Measurements from ENCODE around the gene CD82.

Gene CD82

DNA sequence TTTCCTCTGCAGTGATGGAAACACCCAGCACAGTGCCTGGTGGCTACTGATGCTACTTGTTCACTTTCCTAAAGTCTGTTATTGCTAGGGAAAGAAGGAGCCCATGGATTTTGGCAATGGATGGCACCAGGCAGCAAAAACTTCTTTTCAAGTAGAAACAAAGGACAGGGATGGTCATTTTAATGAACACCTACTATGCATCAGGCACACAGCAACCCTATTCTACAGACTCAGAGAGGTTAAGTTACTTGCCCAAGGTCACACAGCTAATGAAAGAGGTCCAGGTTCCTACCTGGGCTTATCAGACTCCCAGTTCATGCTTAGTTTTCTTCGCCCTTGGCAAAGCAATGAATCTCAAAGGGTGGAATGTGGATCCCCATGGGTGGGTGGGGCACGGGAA, 36.9 kb upstream of the CD82 start:
- no peak for DNase-seq (ENCODE audit: extremely low read depth, low read depth)
- TF ChIP-seq, protein P1, sequence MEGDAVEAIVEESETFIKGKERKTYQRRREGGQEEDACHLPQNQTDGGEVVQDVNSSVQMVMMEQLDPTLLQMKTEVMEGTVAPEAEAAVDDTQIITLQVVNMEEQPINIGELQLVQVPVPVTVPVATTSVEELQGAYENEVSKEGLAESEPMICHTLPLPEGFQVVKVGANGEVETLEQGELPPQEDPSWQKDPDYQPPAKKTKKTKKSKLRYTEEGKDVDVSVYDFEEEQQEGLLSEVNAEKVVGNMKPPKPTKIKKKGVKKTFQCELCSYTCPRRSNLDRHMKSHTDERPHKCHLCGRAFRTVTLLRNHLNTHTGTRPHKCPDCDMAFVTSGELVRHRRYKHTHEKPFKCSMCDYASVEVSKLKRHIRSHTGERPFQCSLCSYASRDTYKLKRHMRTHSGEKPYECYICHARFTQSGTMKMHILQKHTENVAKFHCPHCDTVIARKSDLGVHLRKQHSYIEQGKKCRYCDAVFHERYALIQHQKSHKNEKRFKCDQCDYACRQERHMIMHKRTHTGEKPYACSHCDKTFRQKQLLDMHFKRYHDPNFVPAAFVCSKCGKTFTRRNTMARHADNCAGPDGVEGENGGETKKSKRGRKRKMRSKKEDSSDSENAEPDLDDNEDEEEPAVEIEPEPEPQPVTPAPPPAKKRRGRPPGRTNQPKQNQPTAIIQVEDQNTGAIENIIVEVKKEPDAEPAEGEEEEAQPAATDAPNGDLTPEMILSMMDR (IDR thresholded peaks at IDR 0.05; ENCODE audit: low read depth, low read length): no peak

DNA sequence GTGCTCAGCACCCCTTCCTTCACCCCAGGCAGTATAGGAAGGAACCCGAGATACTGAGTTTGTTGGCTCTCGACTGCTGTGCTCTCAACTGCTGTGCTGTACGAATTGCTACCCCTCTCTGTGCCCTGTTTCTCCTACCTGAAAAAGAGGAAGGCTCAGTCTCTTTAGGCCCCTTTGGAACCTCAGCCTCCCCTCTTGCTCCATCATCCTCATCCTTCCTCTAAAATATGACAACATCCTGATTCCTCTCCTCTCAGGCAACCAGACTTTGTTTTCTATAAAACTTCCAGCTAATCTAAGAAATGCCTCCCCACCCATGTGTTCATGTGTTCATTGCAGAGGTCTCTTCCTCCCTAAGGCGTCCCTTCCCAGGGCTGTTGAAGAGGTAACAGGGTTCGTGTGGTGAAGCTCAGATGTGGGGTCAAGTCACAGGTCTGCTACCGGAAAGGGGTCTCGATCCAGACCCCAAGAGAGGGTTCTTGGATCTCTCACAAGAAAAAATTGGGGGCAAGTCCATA, 35.5 kb upstream of the CD82 start:
- TF ChIP-seq, protein P1 (IDR thresholded peaks at IDR 0.05; ENCODE audit: low read depth, low read length): no peak
- DNase-seq (ENCODE audit: extremely low read depth, low read depth): no peak

DNA sequence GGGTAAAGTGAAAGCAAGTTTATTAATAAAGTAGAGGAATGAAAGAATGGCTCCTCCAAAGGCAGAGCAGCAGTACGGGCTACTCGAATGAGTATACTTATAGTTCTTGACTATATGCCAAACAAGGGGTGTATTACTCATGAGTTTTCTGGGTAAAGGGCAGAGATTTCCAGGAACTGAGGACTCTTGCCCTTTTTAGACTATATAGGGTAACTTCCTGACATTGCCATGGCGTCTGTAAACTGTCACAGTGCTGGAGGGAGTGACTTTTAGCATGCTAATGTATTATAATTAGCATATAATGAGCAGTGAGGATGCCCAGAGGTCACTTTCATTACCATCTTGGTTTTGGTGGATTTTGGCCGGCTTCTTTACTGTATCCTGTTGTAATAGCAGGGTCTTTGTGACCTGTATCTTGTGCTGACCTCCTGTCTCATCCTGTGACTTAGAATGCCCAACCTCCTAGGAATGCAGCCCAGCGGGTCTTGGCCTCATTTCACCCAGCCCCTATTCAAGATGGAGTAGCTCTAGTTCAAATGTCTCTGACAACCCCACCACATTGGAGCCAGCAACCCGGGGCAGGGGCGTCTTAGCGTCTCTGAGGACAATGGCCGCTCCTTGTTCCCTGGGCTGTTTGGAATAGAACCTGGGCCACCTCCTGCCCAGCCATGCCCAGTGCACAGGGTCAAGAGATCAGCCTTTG, 34.9 kb upstream of the CD82 start:
- no peak for DNase-seq (ENCODE audit: extremely low read depth, low read depth)
- TF ChIP-seq, protein P1 (IDR thresholded peaks at IDR 0.05; ENCODE audit: low read depth, low read length): no peak

DNA sequence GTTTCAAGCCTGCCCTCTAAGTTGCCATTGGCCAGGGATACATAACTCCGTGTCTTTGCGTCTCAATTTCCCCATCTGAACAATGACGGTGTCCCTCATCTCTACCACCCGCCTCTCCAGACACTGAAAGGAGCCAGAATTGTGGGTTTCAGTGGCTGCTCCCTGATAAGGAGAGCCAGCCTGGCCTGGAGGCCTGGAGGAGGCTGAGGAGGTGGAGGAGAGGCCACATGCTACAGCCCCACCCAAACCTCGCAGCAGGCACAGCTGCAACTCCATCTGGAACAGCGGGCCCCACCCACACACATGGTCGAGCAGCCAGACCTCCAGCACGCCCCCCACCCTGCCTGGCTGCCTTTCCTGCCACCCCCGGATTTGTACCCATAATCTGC, 34.4 kb upstream of the CD82 start:
- DNase-seq (ENCODE audit: extremely low read depth, low read depth): no peak
- TF ChIP-seq, protein P1 (IDR thresholded peaks at IDR 0.05; ENCODE audit: low read depth, low read length): no peak

DNA sequence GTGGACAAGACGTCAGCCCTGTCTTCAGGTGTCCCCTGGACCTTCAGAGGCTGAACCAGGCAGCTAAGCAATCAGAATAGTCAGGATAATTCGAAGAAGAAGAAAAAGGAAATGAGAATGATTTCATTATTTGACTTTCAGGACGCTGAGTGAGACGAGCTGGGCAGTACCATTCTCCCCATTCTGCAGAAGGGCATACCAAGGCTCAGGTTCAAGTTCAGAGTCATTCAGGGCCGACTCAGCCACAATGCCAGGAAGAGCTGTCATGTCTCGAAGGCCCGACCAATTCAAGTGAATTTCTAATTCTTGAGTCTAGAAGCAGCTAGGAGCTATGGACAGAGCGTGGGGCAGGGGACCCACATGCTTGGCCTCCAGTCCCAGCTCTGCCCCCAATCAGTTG, 33.8 kb upstream of the CD82 start:
- TF ChIP-seq, protein P1 (IDR thresholded peaks at IDR 0.05; ENCODE audit: low read depth, low read length): no peak

DNA sequence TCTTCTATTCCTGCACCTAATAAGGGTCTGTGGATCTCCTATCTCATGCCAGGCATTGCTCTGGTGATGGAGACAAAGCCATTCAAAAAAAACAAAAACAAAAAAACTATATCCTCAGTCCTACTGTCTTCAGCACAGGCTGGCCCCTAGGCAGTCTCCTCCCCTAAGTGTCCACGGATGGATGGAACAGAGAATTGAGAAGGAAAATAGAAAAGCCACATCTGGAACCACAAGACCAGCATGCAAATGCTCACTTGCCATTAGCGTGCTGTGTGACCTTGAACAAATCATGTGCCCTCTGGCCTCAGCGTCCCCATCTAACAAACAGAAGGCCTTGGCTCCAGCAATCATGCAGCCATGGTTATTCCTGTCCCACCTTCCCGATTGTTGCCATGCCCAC, 32.7 kb upstream of the CD82 start:
- no peak for DNase-seq (ENCODE audit: extremely low read depth, low read depth)
- TF ChIP-seq, protein P1 (IDR thresholded peaks at IDR 0.05; ENCODE audit: low read depth, low read length): no peak

More for the DNA sequence above, 33.8 kb upstream of the CD82 start:
- no peak for DNase-seq (ENCODE audit: extremely low read depth, low read depth)

DNA sequence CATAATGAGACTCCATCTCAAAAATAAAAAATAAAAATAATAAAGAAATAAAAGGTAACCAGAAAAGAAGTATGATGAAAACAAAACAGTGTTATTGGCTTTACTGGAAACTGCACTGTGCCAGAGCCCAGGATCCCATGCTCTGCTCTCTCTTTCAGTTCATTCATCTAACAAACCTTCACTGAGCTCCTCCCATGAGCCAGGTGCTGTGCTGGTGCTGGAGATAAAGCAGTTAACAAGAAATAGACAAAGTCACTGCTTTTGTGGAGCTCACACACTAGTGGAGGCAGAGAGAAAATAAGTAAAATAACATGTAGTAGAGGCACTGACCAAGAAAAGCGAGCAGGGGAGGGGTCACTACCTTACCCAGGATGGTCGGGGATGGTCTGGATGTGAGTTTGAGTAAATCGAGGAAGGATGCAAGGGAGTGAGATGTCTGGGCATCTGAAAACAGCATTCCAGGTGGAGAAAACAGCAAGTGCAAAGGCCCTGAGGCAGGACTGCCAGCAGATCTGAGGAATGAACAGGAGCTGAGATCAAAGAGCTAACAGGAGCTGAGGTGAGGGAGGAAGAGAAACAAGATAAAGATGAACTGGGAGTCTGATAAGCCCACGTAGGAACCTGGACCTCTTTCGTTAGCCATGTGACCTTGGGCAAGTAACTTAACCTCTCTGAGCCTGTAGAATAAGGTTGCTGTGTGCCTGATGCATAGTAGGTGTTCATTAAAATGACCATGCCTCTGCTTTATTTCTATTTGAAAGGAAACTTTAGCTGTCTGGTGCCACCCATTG, 31.3 kb upstream of the CD82 start:
- TF ChIP-seq, protein P1 (IDR thresholded peaks at IDR 0.05; ENCODE audit: low read depth, low read length): no peak
- DNase-seq (ENCODE audit: extremely low read depth, low read depth): no peak
